Keratinocyte (primary cell): Measurements from ENCODE around the gene USP35. TPM values are rescaled to one million over a fixed set of nuclear protein-coding genes. Genes with fewer than 3 reads are reported as not detected.

Experiments
- DNase-seq: peaks from one replicate; pipeline ENCODE4 v3.0.0-alpha.2; 2011; ENCODE audit warnings: low read depth, missing footprints, low spot score
- FAIRE-seq: peaks from 2 replicates; lab custom pipeline; 2011; peaks lifted over from hg19 to GRCh38; lab: Jason Lieb, UNC
- H2AFZ ChIP-seq: 2 replicates; pipeline ENCODE4 v1.6.0; 2012; ENCODE audit warnings: low read length, control low read depth, inconsistent platforms; ENCODE audit not compliant: control insufficient read depth
- H3K27ac ChIP-seq: 2 replicates; pipeline ENCODE4 v1.5.1; 2011; ENCODE audit warnings: low read length; ENCODE audit not compliant: control insufficient read depth, insufficient read depth
- H3K27me3 ChIP-seq: 3 replicates; pipeline ENCODE4 v1.6.0; 2011; ENCODE audit warnings: low read length; ENCODE audit not compliant: control insufficient read depth, insufficient read depth; ENCODE audit errors: extremely low read depth
- H3K36me3 ChIP-seq, 2 experiments: 2 replicates in 1 of 2; 3 replicates in 1 of 2; pipeline ENCODE4 v1.5.1; 2011; ENCODE audit warnings: low read length in 2 of 2, mild to moderate bottlenecking in 1 of 2; ENCODE audit not compliant: control insufficient read depth in 2 of 2, insufficient read depth in 2 of 2; ENCODE audit errors: extremely low read depth in 1 of 2
- H3K4me1 ChIP-seq: 3 replicates; pipeline ENCODE4 v1.5.1; 2011; ENCODE audit warnings: low read length; ENCODE audit not compliant: control insufficient read depth, insufficient read depth; ENCODE audit errors: extremely low read depth
- H3K4me2 ChIP-seq: 3 replicates; pipeline ENCODE4 v1.6.0; 2011; ENCODE audit warnings: low read depth, low read length; ENCODE audit not compliant: control insufficient read depth, insufficient read depth; ENCODE audit errors: extremely low read depth
- H3K4me3 ChIP-seq, 3 experiments: fragments of 200-600 bp in 1 of 3; sonication (generic) in 1 of 3; 2 replicates in 2 of 3; 3 replicates in 1 of 3; pipeline ENCODE4 v1.5.1; 2011 to 2016; ENCODE audit warnings: low read length in 3 of 3, mild to moderate bottlenecking in 3 of 3, control low read depth in 2 of 3, inconsistent platforms in 1 of 3, low read depth in 1 of 3, mixed read lengths in 1 of 3, mixed run types in 1 of 3, moderate library complexity in 1 of 3; ENCODE audit not compliant: control insufficient read depth in 2 of 3, insufficient read depth in 2 of 3; ENCODE audit errors: extremely low read depth in 1 of 3
- H3K79me2 ChIP-seq: 2 replicates; pipeline ENCODE4 v1.6.0; 2012; ENCODE audit warnings: low read length; ENCODE audit not compliant: control insufficient read depth, insufficient read depth
- H3K9ac ChIP-seq: 3 replicates; pipeline ENCODE4 v1.6.0; 2011; ENCODE audit warnings: low read length; ENCODE audit not compliant: control insufficient read depth, insufficient read depth; ENCODE audit errors: extremely low read depth
- H3K9me1 ChIP-seq: 3 replicates; pipeline ENCODE4 v1.6.0; 2011; ENCODE audit warnings: low read length; ENCODE audit not compliant: control insufficient read depth, insufficient read depth; ENCODE audit errors: extremely low read depth
- H3K9me3 ChIP-seq: 2 replicates; pipeline ENCODE4 v1.5.1; 2012; ENCODE audit warnings: low read depth, low read length; ENCODE audit not compliant: control insufficient read depth
- H4K20me1 ChIP-seq: 3 replicates; pipeline ENCODE4 v1.6.0; 2011; ENCODE audit warnings: low read length; ENCODE audit not compliant: control insufficient read depth, insufficient read depth; ENCODE audit errors: extremely low read depth
- CTCF ChIP-seq, 3 experiments: IDR thresholded peaks in 1 of 3; conservative IDR thresholded peaks in 1 of 3; optimal IDR thresholded peaks in 1 of 3; 2 replicates in 2 of 3; 3 replicates in 1 of 3; pipeline versions ENCODE3 to v1.5.1; 2011; ENCODE audit warnings: low read length in 3 of 3, mild to moderate bottlenecking in 3 of 3, moderate library complexity in 2 of 3, control low read depth in 1 of 3, inconsistent platforms in 1 of 3; ENCODE audit not compliant: insufficient read depth in 2 of 3; ENCODE audit errors: extremely low read depth in 1 of 3
- EZH2 ChIP-seq: IDR thresholded peaks from one replicate; pipeline ENCODE4 v1.6.1; 2012; ENCODE audit warnings: inconsistent platforms, mild to moderate bottlenecking, low read length, moderate library complexity
- dilution Hi-C: fragments of 300-500 bp; cut with MboI; formaldehyde crosslinking; loops from one replicate; pipeline ENCODE4 v1.7.0; 2020; ENCODE audit warnings: low sequenced_read_pairs; ENCODE audit not compliant: extremely low pct_ligation_motif_present
- polyA plus RNA-seq, 5 experiments: library from polyadenylated mRNA; depleted of rRNA in 3 of 5; stranded (reverse) in 3 of 5; stranded (forward) in 1 of 5; unstranded in 1 of 5; fragments of >200 nt; gene quantifications; 1 replicate in 1 of 5; 2 replicates in 3 of 5; 3 replicates in 1 of 5; pipeline versions ENCODE4 v1.2.1 to v1.2.3, GENCODE V29; 2011 to 2012; ENCODE audit warnings: missing spikeins in 2 of 5, low read depth in 1 of 5, low replicate concordance in 1 of 5

The USP35 gene
- polyA plus RNA-seq, 1 donor (not counting 4 experiments of a cell fraction or from before 2014, with no cell fraction given) = 5.0 TPM

GRCh38 chr11:78254268-78254667 is 65.5 kb downstream of the USP35 start:
- Histone ChIP-seq H3K9me1 (no peaks in the 10 kb centered on the region), H3K36me3 (no peaks in the 10 kb centered on the region), H3K4me3 (no peak overlapping the region), H3K27ac (no peak overlapping the region), H3K27me3 (no peaks in the 10 kb centered on the region), H2AFZ (no peak overlapping the region), H3K4me1 (no peaks in the 10 kb centered on the region), H4K20me1 (no peaks in the 10 kb centered on the region), H3K9ac (no peak overlapping the region), H3K9me3 (no peaks in the 10 kb centered on the region), H3K79me2 (no peaks in the 10 kb centered on the region), H3K4me2 (no peak overlapping the region)
- FAIRE-seq (no peak), DNase-seq (no peak)
- no peak for TF ChIP-seq EZH2
- no peak for TF ChIP-seq CTCF (optimal IDR thresholded peaks at IDR 0.05 in 1 of 3, IDR thresholded peaks at IDR 0.05 in 1 of 3, conservative IDR thresholded peaks at IDR 0.05 in 1 of 3; ENCODE audit: extremely low read depth in 1 of 3, insufficient read depth in 2 of 3, low read length in 3 of 3)
- dilution Hi-C loops = no loop called here

GRCh38 chr11:78255919-78256318 is 67.2 kb downstream of the USP35 start:
- no peaks in the 10 kb centered on the region for H3K4me1 ChIP-seq
- dilution Hi-C loops = no loop called here
- H2AFZ ChIP-seq = no peak overlapping the region
- H3K27me3 ChIP-seq = no peaks in the 10 kb centered on the region
- H3K79me2 ChIP-seq = no peaks in the 10 kb centered on the region
- no peak overlapping the region for H3K9ac ChIP-seq
- no peak overlapping the region for H3K4me2 ChIP-seq
- H4K20me1 ChIP-seq = no peaks in the 10 kb centered on the region
- H3K9me1 ChIP-seq = no peaks in the 10 kb centered on the region
- H3K4me3 ChIP-seq = no peak overlapping the region
- no peak for TF ChIP-seq CTCF (optimal IDR thresholded peaks at IDR 0.05 in 1 of 3, IDR thresholded peaks at IDR 0.05 in 1 of 3, conservative IDR thresholded peaks at IDR 0.05 in 1 of 3; ENCODE audit: extremely low read depth in 1 of 3, insufficient read depth in 2 of 3, low read length in 3 of 3)
- no peak for TF ChIP-seq EZH2
- H3K27ac ChIP-seq = no peak overlapping the region
- FAIRE-seq = no peak
- H3K9me3 ChIP-seq = no peaks in the 10 kb centered on the region
- no peaks in the 10 kb centered on the region for H3K36me3 ChIP-seq
- DNase-seq = no peak
